RWPE2 (cell line): ENCODE measurements around the gene BCL7C.

Source experiments
- ATAC-seq: fragments of 200-7000 bp; cut with Tn5 transposase; 3 replicates; pipeline ENCODE4 v1.9.1; 2021; ENCODE audit warnings: low read depth
- DNase-seq: peaks from one replicate; pipeline ENCODE4 v3.0.0-alpha.2; 2020; ENCODE audit warnings: low spot score
- H3K27ac ChIP-seq: fragments of 450-650 bp; 2 replicates; pipeline ENCODE4 v1.5.1; 2017; ENCODE audit warnings: mild to moderate bottlenecking; ENCODE audit not compliant: poor library complexity, severe bottlenecking
- H3K27me3 ChIP-seq: fragments of 250-450 bp; sonication (Bioruptor Pico); 2 replicates; pipeline ENCODE4 v1.5.1; 2021; ENCODE audit warnings: mild to moderate bottlenecking, moderate library complexity; ENCODE audit not compliant: insufficient read depth, poor library complexity, severe bottlenecking
- H3K36me3 ChIP-seq: fragments of 250-450 bp; sonication (Bioruptor Pico); 2 replicates; pipeline ENCODE4 v1.5.1; 2020; ENCODE audit warnings: low read depth, mild to moderate bottlenecking, moderate library complexity
- H3K4me1 ChIP-seq: fragments of 250-450 bp; sonication (Bioruptor Pico); 2 replicates; pipeline ENCODE4 v1.5.1; 2021; ENCODE audit warnings: mild to moderate bottlenecking, moderate library complexity; ENCODE audit not compliant: insufficient read depth, poor library complexity, severe bottlenecking
- H3K4me3 ChIP-seq: fragments of 250-450 bp; sonication (Bioruptor Pico); 2 replicates; pipeline ENCODE4 v1.5.1; 2021; ENCODE audit warnings: mild to moderate bottlenecking, moderate library complexity; ENCODE audit not compliant: severe bottlenecking
- H3K9me3 ChIP-seq: fragments of 250-450 bp; sonication (Bioruptor Pico); 2 replicates; pipeline ENCODE4 v1.5.1; 2021; ENCODE audit warnings: mild to moderate bottlenecking, moderate library complexity; ENCODE audit not compliant: severe bottlenecking
- CTCF ChIP-seq: fragments of 450-650 bp; IDR thresholded peaks from one replicate; pipeline ENCODE4 v1.5.1; 2017; ENCODE audit warnings: mild to moderate bottlenecking, moderate library complexity; ENCODE audit not compliant: poor library complexity, severe bottlenecking

Gene BCL7C

GRCh38 chr16:30914830-30915229, 21.0 kb upstream of the BCL7C start:
- DNase-seq (no peak), ATAC-seq (no peak; the same call in 2 of the 3 replicates)
- no peak for TF ChIP-seq CTCF
- H3K36me3 ChIP-seq: no peaks in the 10 kb centered on the region
- H3K27ac ChIP-seq: no peak overlapping the region
- H3K9me3 ChIP-seq: no peaks in the 10 kb centered on the region
- no peaks in the 10 kb centered on the region for H3K4me1 ChIP-seq
- H3K4me3 ChIP-seq: no peak overlapping the region
- no peaks in the 10 kb centered on the region for H3K27me3 ChIP-seq

GRCh38 chr16:30912794-30913412, 19.0 kb upstream of the BCL7C start:
- Histone ChIP-seq H3K9me3 (no peaks in the 10 kb centered on the region), H3K27ac (no peak overlapping the region), H3K4me1 (no peaks in the 10 kb centered on the region), H3K36me3 (no peaks in the 10 kb centered on the region), H3K27me3 (no peaks in the 10 kb centered on the region), H3K4me3 (no peak overlapping the region)
- ATAC-seq (0 out of 3 replicates have a peak, but pooled peaks have one; percentile 12), DNase-seq (no peak)
- no peak for TF ChIP-seq CTCF

GRCh38 chr16:30910427-30911029, 16.7 kb upstream of the BCL7C start:
- no peak for DNase-seq
- Histone ChIP-seq H3K36me3 (no peaks in the 10 kb centered on the region), H3K4me3 (no peak overlapping the region)

GRCh38 chr16:30907064-30907463, 13.2 kb upstream of the BCL7C start:
- Histone ChIP-seq H3K27me3 (no peaks in the 10 kb centered on the region), H3K4me1 (peaks cover 7% of the 10 kb centered on the region), H3K9me3 (no peaks in the 10 kb centered on the region), H3K4me3 (no peak overlapping the region), H3K36me3 (no peaks in the 10 kb centered on the region), H3K27ac (no peak overlapping the region)
- TF ChIP-seq CTCF: no peak
- DNase-seq: no peak
- no peak for ATAC-seq

More at GRCh38 chr16:30910427-30911029, 16.7 kb upstream of the BCL7C start:
- no peaks in the 10 kb centered on the region for H3K4me1 ChIP-seq
- no peak for TF ChIP-seq CTCF
- no peak overlapping the region for H3K27ac ChIP-seq
- no peaks in the 10 kb centered on the region for H3K9me3 ChIP-seq
- H3K27me3 ChIP-seq: no peaks in the 10 kb centered on the region
- no peak for ATAC-seq
